HepG2 (cell line): ENCODE data around the gene GCLC.

Experiments used
- ATF2 ChIP-seq: sonication (generic); formaldehyde crosslinking; IDR thresholded peaks from 2 replicates; pipeline ENCODE4 v1.4.0; 2020; ENCODE audit warnings: missing genetic modification reagents
- CTCF ChIP-seq: sonication (generic); formaldehyde crosslinking; IDR thresholded peaks from 2 replicates; pipeline ENCODE4 v1.5.0; 2020; ENCODE audit warnings: mild to moderate bottlenecking, missing genetic modification reagents, moderate library complexity
- MAZ ChIP-seq, 2 experiments: sonication (generic) in 1 of 2; formaldehyde crosslinking in 1 of 2; IDR thresholded peaks; 2 replicates each; pipeline versions ENCODE4 v1.5.0 to v1.6.1; 2012 to 2020; ENCODE audit warnings: low read depth in 2 of 2, mild to moderate bottlenecking in 2 of 2, borderline replicate concordance in 1 of 2, improper control_type of control experiment in 1 of 2, low read length in 1 of 2, missing genetic modification reagents in 1 of 2, moderate library complexity in 1 of 2
- PHF8 ChIP-seq: sonication (generic); formaldehyde crosslinking; IDR thresholded peaks from 2 replicates; pipeline ENCODE4 v1.5.0; 2020; ENCODE audit warnings: missing genetic modification reagents
- ZNF879 ChIP-seq: sonication (generic); formaldehyde crosslinking; IDR thresholded peaks from 2 replicates; pipeline ENCODE4 v1.8.1; 2023; ENCODE audit warnings: missing genetic modification reagents

GRCh38 chr6:53593001-53593488, 48.1 kb upstream of the GCLC start:
- TF ChIP-seq MAZ (IDR thresholded peaks at IDR 0.05; ENCODE audit: borderline replicate concordance, low read depth, low read length) (no peak), MAZ (CRISPR knock-in tag; IDR thresholded peaks at IDR 0.05; ENCODE audit: low read depth) (no peak), CTCF (CRISPR knock-in tag) (no peak), PHF8 (CRISPR knock-in tag) (no peak), ATF2 (CRISPR knock-in tag) (no peak), ZNF879 (CRISPR knock-in tag) (no peak)
